ENCODE results near the gene UTF1.

DNA sequence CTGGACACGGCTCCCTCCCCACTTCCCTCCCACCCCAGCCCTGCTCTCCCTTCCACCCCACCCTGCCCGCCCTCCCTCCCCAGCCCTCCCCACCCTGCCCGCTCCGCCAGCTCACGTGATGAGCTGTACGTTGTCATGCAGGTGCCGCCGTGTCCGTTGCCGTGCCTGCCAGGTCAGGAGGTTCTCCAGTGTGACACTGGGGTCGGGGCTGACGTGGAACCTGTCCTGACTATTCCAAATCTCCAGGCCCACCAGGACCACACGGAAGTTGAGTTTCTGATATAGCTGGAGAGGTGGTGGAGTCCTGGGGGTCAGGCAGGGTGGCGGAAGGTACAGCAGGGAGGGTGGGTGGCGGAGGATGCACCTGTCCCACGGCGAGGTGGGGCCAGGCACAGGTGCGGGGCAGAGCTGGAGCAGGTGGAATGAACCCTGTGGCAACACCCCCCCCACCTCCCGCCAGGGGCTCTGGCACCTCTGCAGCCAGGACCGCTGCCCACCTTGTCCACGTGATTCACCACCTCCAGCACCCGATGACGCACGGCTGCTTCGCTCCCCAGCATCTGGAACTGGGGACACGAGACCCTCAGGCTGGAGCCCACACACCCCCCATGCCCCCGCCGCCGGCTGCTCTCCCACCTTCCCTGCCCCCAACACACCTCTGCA is 42.4 kb downstream of the UTF1 start:
- TF ChIP-seq, protein P1, sequence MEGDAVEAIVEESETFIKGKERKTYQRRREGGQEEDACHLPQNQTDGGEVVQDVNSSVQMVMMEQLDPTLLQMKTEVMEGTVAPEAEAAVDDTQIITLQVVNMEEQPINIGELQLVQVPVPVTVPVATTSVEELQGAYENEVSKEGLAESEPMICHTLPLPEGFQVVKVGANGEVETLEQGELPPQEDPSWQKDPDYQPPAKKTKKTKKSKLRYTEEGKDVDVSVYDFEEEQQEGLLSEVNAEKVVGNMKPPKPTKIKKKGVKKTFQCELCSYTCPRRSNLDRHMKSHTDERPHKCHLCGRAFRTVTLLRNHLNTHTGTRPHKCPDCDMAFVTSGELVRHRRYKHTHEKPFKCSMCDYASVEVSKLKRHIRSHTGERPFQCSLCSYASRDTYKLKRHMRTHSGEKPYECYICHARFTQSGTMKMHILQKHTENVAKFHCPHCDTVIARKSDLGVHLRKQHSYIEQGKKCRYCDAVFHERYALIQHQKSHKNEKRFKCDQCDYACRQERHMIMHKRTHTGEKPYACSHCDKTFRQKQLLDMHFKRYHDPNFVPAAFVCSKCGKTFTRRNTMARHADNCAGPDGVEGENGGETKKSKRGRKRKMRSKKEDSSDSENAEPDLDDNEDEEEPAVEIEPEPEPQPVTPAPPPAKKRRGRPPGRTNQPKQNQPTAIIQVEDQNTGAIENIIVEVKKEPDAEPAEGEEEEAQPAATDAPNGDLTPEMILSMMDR (conservative IDR thresholded peaks at IDR 0.05 in 1 of 2, IDR thresholded peaks at IDR 0.05 in 1 of 2; ENCODE audit: extremely low read depth in 1 of 2, insufficient read depth in 1 of 2, low read depth in 1 of 2, low read length in 2 of 2): no peak
- no peak for TF ChIP-seq EZH2 (IDR thresholded peaks at IDR 0.05; ENCODE audit: borderline replicate concordance, low read length)

All from mammary epithelial cell (primary cell).